Activated T-cell treated with anti-CD3 and anti-CD28 coated beads, Interleukin-2, amount 50 U/mL, for 4 hours (primary cell): ENCODE measurements around the gene CCNG1. TPM values are rescaled to one million over a fixed set of nuclear protein-coding genes. Genes with fewer than 3 reads are reported as not detected.

Experiments used
- ATAC-seq, 2 donors: fragments of 200-7000 bp; cut with Tn5 transposase; one replicate each; pipeline ENCODE4 v1.10.0; 2021
- DNase-seq: peaks from one replicate; pipeline ENCODE4 v3.0.0-alpha.2; 2020
- H3K27me3 Mint-ChIP-seq: one replicate; pipeline ENCODE4 v1.8.0; 2021; ENCODE audit warnings: low read depth, mixed read lengths
- H3K36me3 Mint-ChIP-seq: one replicate; pipeline ENCODE4 v1.8.0; 2022; ENCODE audit warnings: mixed read lengths; ENCODE audit not compliant: insufficient read depth
- H3K4me1 Mint-ChIP-seq: one replicate; pipeline ENCODE4 v1.8.0; 2021; ENCODE audit warnings: low read depth, mixed read lengths
- H3K4me3 Mint-ChIP-seq: one replicate; pipeline ENCODE4 v1.8.0; 2021; ENCODE audit warnings: mild to moderate bottlenecking, moderate library complexity, mixed read lengths
- H3K9me3 Mint-ChIP-seq: one replicate; pipeline ENCODE4 v1.8.0; 2021; ENCODE audit warnings: mixed read lengths
- total RNA-seq, 3 donors: library from RNA; stranded (reverse); gene quantifications; one replicate each; pipeline ENCODE4 v1.2.1, GENCODE V29; 2021

Gene CCNG1
- total RNA-seq, 3 donors from 2014 or later, result 47.1 to 54.7 (median 52.6) TPM

DNA sequence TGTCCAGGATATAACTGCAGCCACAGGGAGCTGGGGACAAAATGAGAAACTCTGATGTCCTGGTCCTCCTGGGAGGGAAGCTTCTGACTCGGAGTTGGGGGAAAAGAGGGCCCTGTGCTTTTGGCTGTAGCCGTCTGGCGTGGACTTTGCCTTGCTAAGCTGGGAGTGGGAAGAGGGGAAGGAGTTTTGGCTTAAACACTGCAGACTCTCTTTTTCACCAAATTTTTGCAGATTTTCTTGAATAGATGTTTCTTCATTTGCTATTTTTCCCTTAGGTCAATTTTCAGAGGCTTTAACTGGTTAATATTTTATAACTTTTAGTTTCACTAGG is 52.3 kb downstream of the CCNG1 start:
- H3K9me3 Mint-ChIP-seq, result no peaks in the 10 kb centered on the region

More for the DNA sequence above, 52.3 kb downstream of the CCNG1 start:
- Mint-ChIP-seq H3K36me3 (no peaks in the 10 kb centered on the region), H3K27me3 (no peaks in the 10 kb centered on the region), H3K4me3 (no peak overlapping the region), H3K4me1 (no peaks in the 10 kb centered on the region)
- DNase-seq, result no peak
- no peak for ATAC-seq

Other genes starting within 250 kb of the CCNG1 start
- 10 to 100 TPM; 41.5 to 51.5 (median 41.9) TPM for gene NUDCD2, start 22.5 kb downstream of the CCNG1 start, total RNA-seq
- gene HMMR, start 23.0 kb downstream of the CCNG1 start, total RNA-seq, result 1 to 10 TPM; 2.5 to 3.5 (median 3.1) TPM
- gene MAT2B, start 68.0 kb downstream of the CCNG1 start, total RNA-seq, result 10 to 100 TPM; 53.8 to 67.6 (median 55.2) TPM